NB4 (cell line): ENCODE results near the gene SLC16A13.
"Not testable (repeated sequence)": the region's sequence is repeated elsewhere in the genome, so short reads cannot be mapped to it uniquely, and the experiment has no call there.

Source experiments
- DNase-seq: peaks from one replicate; pipeline ENCODE4 v3.0.0; 2010; ENCODE audit warnings: low read depth
- H3K4me3 ChIP-seq: one replicate; pipeline ENCODE4 v1.5.1; 2011; ENCODE audit warnings: mild to moderate bottlenecking, low read depth, low read length, moderate library complexity
- CTCF ChIP-seq: IDR thresholded peaks from one replicate; pipeline ENCODE4 v1.5.1; 2012; ENCODE audit warnings: low read depth, low read length
- MAX ChIP-seq: IDR thresholded peaks from 2 replicates; pipeline ENCODE4 v1.6.1; 2011; ENCODE audit warnings: low read depth, low read length
- MYC ChIP-seq: IDR thresholded peaks from 2 replicates; pipeline ENCODE4 v1.6.1; 2011; ENCODE audit warnings: low read depth, low read length
- POLR2A ChIP-seq: IDR thresholded peaks from 2 replicates; pipeline ENCODE4 v1.6.1; 2011; ENCODE audit warnings: mild to moderate bottlenecking; ENCODE audit not compliant: insufficient read length; ENCODE audit errors: extremely low read depth

Gene SLC16A13

GRCh38 chr17:7081341-7082062 is 45.7 kb downstream of the SLC16A13 start:
- TF ChIP-seq CTCF (no peak), MYC (no peak), MAX (peak; percentile 39; the same call in 1 of the 2 replicates), POLR2A (no peak)
- peak; percentile 81 for DNase-seq
- no peak overlapping the region for H3K4me3 ChIP-seq

- no peak for DNase-seq
- TF ChIP-seq MAX (no peak), MYC (no peak), POLR2A (no peak), CTCF (no peak)
- H3K4me3 ChIP-seq = no peak overlapping the region
These were observed 47.8 kb downstream of the SLC16A13 start for GRCh38 chr17:7083592-7083991.

- no peak overlapping the region for H3K4me3 ChIP-seq
- TF ChIP-seq CTCF (no peak), POLR2A (no peak), MAX (no peak), MYC (no peak)
- no peak for DNase-seq
These were observed 48.3 kb downstream of the SLC16A13 start for GRCh38 chr17:7084088-7084487.

- not testable (repeated sequence) for H3K4me3 ChIP-seq, DNase-seq
These were observed 52.6 kb downstream of the SLC16A13 start for GRCh38 chr17:7088442-7088841.

GRCh38 chr17:7089570-7089969 is 53.8 kb downstream of the SLC16A13 start:
- DNase-seq, H3K4me3 ChIP-seq: not testable (repeated sequence)
